MM.1S (cell line): ENCODE results near the gene KLK8.

Experiments used
- DNase-seq: peaks from one replicate; pipeline ENCODE4 v3.0.0-alpha.2; 2015
- H2AFZ ChIP-seq: fragments of 300-600 bp; sonication (generic); 2 replicates; pipeline ENCODE4 v1.6.0; 2016; ENCODE audit warnings: antibody characterized with exemption, low read length
- H3F3A ChIP-seq: fragments of 300-600 bp; sonication (generic); 2 replicates; pipeline ENCODE4 v1.6.1; 2016; ENCODE audit warnings: mild to moderate bottlenecking, antibody characterized with exemption, low read length, moderate library complexity, mixed read lengths; ENCODE audit not compliant: insufficient read depth
- H3K27ac ChIP-seq: fragments of 300-600 bp; sonication (generic); 2 replicates; pipeline ENCODE4 v1.5.1; 2016; ENCODE audit warnings: mild to moderate bottlenecking, low read length
- H3K27me3 ChIP-seq: fragments of 300-600 bp; sonication (generic); replicated peaks from 2 replicates; pipeline ENCODE4 v1.6.0; 2016; ENCODE audit warnings: low read length; ENCODE audit not compliant: insufficient read depth
- H3K36me3 ChIP-seq: fragments of 300-600 bp; sonication (generic); replicated peaks from 2 replicates; pipeline ENCODE4 v1.6.1; 2016; ENCODE audit warnings: mild to moderate bottlenecking, low read length, mixed read lengths; ENCODE audit not compliant: insufficient read depth
- H3K4me1 ChIP-seq: fragments of 300-600 bp; sonication (generic); 2 replicates; pipeline ENCODE4 v1.6.1; 2016; ENCODE audit warnings: low read length, mixed read lengths
- H3K4me2 ChIP-seq: fragments of 300-600 bp; sonication (generic); 2 replicates; pipeline ENCODE4 v1.6.0; 2016; ENCODE audit warnings: low read depth, low read length
- H3K4me3 ChIP-seq: fragments of 300-600 bp; sonication (generic); 2 replicates; pipeline ENCODE4 v1.5.1; 2016; ENCODE audit warnings: low read length, mixed read lengths
- H3K79me2 ChIP-seq: fragments of 300-600 bp; sonication (generic); 2 replicates; pipeline ENCODE4 v1.6.1; 2016; ENCODE audit warnings: mixed run types, low read length, mixed read lengths
- H3K9ac ChIP-seq: fragments of 300-600 bp; sonication (generic); 2 replicates; pipeline ENCODE4 v1.6.1; 2016; ENCODE audit warnings: low read length, mixed read lengths
- H3K9me2 ChIP-seq: fragments of 300-600 bp; sonication (generic); replicated peaks from 2 replicates; pipeline ENCODE4 v1.6.1; 2016; ENCODE audit warnings: mild to moderate bottlenecking, low read length, mixed read lengths; ENCODE audit not compliant: insufficient read depth
- H3K9me3 ChIP-seq: fragments of 300-600 bp; sonication (generic); replicated peaks from 2 replicates; pipeline ENCODE4 v1.6.1; 2016; ENCODE audit warnings: mild to moderate bottlenecking, low read length, mixed read lengths; ENCODE audit not compliant: insufficient read depth
- H4K20me1 ChIP-seq: fragments of 300-600 bp; sonication (generic); 2 replicates; pipeline ENCODE4 v1.6.1; 2016; ENCODE audit warnings: mild to moderate bottlenecking, low read length, moderate library complexity, mixed read lengths; ENCODE audit not compliant: insufficient read depth
- EZH2 ChIP-seq: fragments of 300-600 bp; sonication (generic); optimal IDR thresholded peaks from 2 replicates; pipeline ENCODE3; 2017; ENCODE audit warnings: low read depth, mild to moderate bottlenecking, antibody characterized with exemption, low read length, mixed read lengths
- EZH2phosphoT487 ChIP-seq: fragments of 300-600 bp; sonication (generic); IDR thresholded peaks from 2 replicates; pipeline ENCODE4 v1.6.1; 2018; ENCODE audit warnings: antibody characterized with exemption, low read length
- TF ChIP-seq, protein P1 (sequence below): fragments of 300-600 bp; sonication (generic); IDR thresholded peaks from 2 replicates; pipeline ENCODE4 v1.5.1; 2016; ENCODE audit warnings: antibody characterized with exemption, low read length, mixed read lengths

The KLK8 gene

DNA sequence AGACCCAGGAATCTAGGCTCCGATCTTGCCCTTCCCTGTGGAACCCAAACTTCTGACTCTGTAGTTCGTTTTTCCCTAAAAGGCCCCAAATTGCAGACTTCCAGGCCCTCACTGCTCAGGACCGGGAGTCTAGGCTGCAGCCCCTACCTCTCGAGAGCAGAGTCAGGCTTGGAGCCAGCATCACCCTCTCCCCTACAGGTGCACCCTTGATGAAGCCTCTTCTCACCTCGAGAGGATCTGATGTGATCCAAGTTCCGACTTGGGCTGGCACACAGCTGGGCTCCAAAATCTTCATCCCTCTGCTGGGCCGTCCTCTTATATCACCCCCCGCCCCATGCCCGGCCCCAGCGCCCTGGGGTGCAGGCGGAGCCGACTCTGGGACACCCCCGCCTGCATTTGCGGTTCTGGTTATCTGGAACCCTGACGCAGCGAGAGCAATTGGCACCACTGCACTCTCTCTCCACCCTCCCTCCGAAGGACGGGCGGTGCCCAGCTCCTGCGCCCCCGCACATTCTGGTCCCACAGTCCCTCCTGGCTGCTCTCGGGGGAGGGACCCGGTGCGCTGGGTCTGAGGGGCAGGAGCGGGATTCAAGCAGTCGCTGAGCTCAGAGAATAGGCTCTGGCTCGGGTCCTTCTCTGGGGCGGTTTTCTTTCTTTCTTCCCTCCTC lies 17.6 kb downstream of the KLK8 start, which contains the start of gene KLK7:
Gene KLK7 (minus strand): TSS at position 293 of the 668 bp plus-strand sequence. CDS start 1,518 bp downstream, outside the sequence.
- H3K36me3 ChIP-seq = no peaks in the 10 kb centered on the region
- no peaks in the 10 kb centered on the region for H3K9me2 ChIP-seq
- H2AFZ ChIP-seq = no peak within 1 kb of the TSS
- no peak within 1 kb of the TSS for H3K4me2 ChIP-seq
- TF ChIP-seq EZH2phosphoT487 = no peak
- TF ChIP-seq, protein P1, sequence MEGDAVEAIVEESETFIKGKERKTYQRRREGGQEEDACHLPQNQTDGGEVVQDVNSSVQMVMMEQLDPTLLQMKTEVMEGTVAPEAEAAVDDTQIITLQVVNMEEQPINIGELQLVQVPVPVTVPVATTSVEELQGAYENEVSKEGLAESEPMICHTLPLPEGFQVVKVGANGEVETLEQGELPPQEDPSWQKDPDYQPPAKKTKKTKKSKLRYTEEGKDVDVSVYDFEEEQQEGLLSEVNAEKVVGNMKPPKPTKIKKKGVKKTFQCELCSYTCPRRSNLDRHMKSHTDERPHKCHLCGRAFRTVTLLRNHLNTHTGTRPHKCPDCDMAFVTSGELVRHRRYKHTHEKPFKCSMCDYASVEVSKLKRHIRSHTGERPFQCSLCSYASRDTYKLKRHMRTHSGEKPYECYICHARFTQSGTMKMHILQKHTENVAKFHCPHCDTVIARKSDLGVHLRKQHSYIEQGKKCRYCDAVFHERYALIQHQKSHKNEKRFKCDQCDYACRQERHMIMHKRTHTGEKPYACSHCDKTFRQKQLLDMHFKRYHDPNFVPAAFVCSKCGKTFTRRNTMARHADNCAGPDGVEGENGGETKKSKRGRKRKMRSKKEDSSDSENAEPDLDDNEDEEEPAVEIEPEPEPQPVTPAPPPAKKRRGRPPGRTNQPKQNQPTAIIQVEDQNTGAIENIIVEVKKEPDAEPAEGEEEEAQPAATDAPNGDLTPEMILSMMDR = no peak
- H3K9me3 ChIP-seq = no peaks in the 10 kb centered on the region
- H3K27me3 ChIP-seq = peaks cover 8% of the 10 kb centered on the region; the same call in 1 of the 2 replicates
- no peaks in the 10 kb centered on the region for H3K79me2 ChIP-seq
- H3K9ac ChIP-seq = no peak within 1 kb of the TSS
- DNase-seq = no peak
- no peaks in the 10 kb centered on the region for H3K4me1 ChIP-seq
- H3F3A ChIP-seq = no peaks in the 10 kb centered on the region
- no peak within 1 kb of the TSS for H3K27ac ChIP-seq
- no peak within 1 kb of the TSS for H3K4me3 ChIP-seq
- no peaks in the 10 kb centered on the region for H4K20me1 ChIP-seq

DNA sequence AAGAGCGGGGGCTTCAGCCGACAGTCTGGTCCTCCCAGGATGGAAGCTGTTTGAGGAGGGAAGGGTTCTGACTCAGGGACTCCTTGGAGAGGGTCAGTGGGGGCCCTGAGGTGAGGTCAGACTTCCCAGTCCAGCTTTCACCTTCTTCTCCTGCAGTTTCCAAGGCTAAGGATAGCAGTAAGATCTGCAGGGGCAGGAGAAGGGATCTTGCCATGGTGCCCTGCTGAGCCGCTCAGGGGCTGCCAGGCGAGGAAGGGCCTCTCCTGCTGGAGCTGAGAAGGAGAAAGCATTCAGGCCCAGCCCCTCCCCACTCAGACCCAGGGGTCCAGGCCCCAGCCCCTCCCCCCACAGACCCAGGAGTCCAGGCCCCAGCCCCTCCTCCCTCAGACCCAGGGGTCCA lies 19.2 kb downstream of the KLK8 start:
- Histone ChIP-seq H3K27ac (no peak overlapping the region), H3F3A (no peaks in the 10 kb centered on the region), H3K36me3 (no peaks in the 10 kb centered on the region), H3K9ac (no peak overlapping the region), H4K20me1 (no peaks in the 10 kb centered on the region), H3K27me3 (peaks cover 8% of the 10 kb centered on the region; the same call in 1 of the 2 replicates), H3K4me3 (no peak overlapping the region), H2AFZ (no peak overlapping the region), H3K9me3 (no peaks in the 10 kb centered on the region), H3K4me2 (no peak overlapping the region), H3K79me2 (no peaks in the 10 kb centered on the region), H3K9me2 (no peaks in the 10 kb centered on the region), H3K4me1 (no peaks in the 10 kb centered on the region)
- TF ChIP-seq, protein P1 = no peak
- TF ChIP-seq EZH2phosphoT487 (no peak), EZH2 (no peak)
- no peak for DNase-seq

DNA sequence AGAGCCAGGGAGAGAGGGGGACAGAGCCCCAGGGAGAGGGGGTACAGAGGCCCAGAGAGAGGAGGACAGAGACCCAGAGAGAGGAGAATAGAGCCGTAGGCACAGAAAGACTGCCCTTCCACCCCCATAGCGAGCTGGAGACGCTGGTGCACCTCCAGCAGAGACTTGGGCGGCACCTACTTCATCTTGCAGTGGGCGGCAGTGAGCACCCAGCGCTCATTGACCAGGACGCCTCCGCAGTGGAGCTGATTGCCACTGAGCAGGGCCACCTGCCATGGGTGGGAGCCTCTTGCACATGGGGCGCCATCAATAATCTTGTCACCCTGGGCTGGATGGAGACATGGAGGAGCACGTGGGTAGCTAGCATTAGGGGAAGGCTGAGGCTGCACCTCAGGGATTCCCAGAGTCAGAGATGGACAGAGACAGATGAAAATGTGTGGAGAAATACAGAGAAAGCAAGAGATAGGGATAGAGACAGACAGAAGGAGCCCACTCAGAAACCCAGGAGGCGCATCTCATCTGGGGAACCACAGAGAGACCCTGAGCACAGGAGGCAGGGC lies 19.7 kb downstream of the KLK8 start:
- Histone ChIP-seq H3K9me3 (no peaks in the 10 kb centered on the region), H3K9ac (no peak overlapping the region), H2AFZ (no peak overlapping the region), H4K20me1 (no peaks in the 10 kb centered on the region), H3K9me2 (no peaks in the 10 kb centered on the region), H3K4me1 (no peaks in the 10 kb centered on the region), H3K27me3 (peaks cover 8% of the 10 kb centered on the region; the same call in 1 of the 2 replicates), H3K4me2 (no peak overlapping the region), H3K36me3 (no peaks in the 10 kb centered on the region), H3K79me2 (no peaks in the 10 kb centered on the region), H3F3A (no peaks in the 10 kb centered on the region), H3K4me3 (no peak overlapping the region), H3K27ac (no peak overlapping the region)
- no peak for DNase-seq
- no peak for TF ChIP-seq EZH2
- TF ChIP-seq, protein P1 = no peak
- no peak for TF ChIP-seq EZH2phosphoT487
